OCI-LY7 (cell line): ENCODE data around the gene PPP3CA. TPM values are rescaled to one million over a fixed set of nuclear protein-coding genes. Genes with fewer than 3 reads are reported as not detected.

Source experiments
- BruUV-seq: library from RNA; stranded (reverse); fragments of 400-500 nt; replicated peaks from 2 replicates; lab custom pipeline; 2021; lab: Mats Ljungman, UMichigan
- CTCF ChIA-PET: fragments of 300-600 bp; sonication (Branson Sonifier 250); formaldehyde crosslinking; loops from one replicate; lab custom pipeline; 2022; ENCODE audit warnings: antibody characterized with exemption; ENCODE audit not compliant: unreplicated experiment; lab: Charles Lee
- POLR2A ChIA-PET: fragments of 300-600 bp; sonication (Branson Sonifier 250); formaldehyde crosslinking; loops from one replicate; lab custom pipeline; 2022; ENCODE audit warnings: antibody characterized with exemption; lab: Charles Lee
- DNase-seq: peaks from one replicate; pipeline ENCODE4 v3.0.0-alpha.2; 2015; ENCODE audit warnings: low spot score
- H2AFZ ChIP-seq: fragments of 200-600 bp; sonication (generic), shearing (Covaris generic); 2 replicates; pipeline ENCODE4 v1.6.1; 2014; ENCODE audit warnings: mild to moderate bottlenecking, antibody characterized with exemption, low read length, moderate library complexity
- H3K27ac ChIP-seq: fragments of 200-600 bp; sonication (generic); 2 replicates; pipeline ENCODE4 v1.5.1; 2014; ENCODE audit warnings: mixed run types, low read depth, mild to moderate bottlenecking, moderate library complexity, low read length, inconsistent platforms; ENCODE audit not compliant: poor library complexity, severe bottlenecking
- H3K36me3 ChIP-seq: fragments of 200-600 bp; sonication (generic); 2 replicates; pipeline ENCODE4 v1.6.1; 2014; ENCODE audit warnings: mild to moderate bottlenecking, antibody characterized with exemption, low read length, moderate library complexity, mixed read lengths; ENCODE audit not compliant: insufficient read depth
- H3K4me1 ChIP-seq: fragments of 200-600 bp; sonication (generic); 2 replicates; pipeline ENCODE4 v1.5.1; 2014; ENCODE audit warnings: mild to moderate bottlenecking, low read length; ENCODE audit not compliant: insufficient read depth, poor library complexity, severe bottlenecking
- H3K4me2 ChIP-seq: fragments of 200-600 bp; sonication (generic); 2 replicates; pipeline ENCODE4 v1.6.1; 2014; ENCODE audit warnings: mild to moderate bottlenecking, low read length
- H3K4me3 ChIP-seq: fragments of 200-600 bp; sonication (generic); 2 replicates; pipeline ENCODE4 v1.5.1; 2014; ENCODE audit warnings: mild to moderate bottlenecking, low read depth, low read length; ENCODE audit not compliant: poor library complexity, severe bottlenecking
- H3K79me2 ChIP-seq: fragments of 200-600 bp; sonication (generic); 2 replicates; pipeline ENCODE4 v1.6.1; 2016; ENCODE audit warnings: low read depth, mild to moderate bottlenecking, low read length, moderate library complexity, mixed read lengths; ENCODE audit not compliant: insufficient read depth
- H3K9me2 ChIP-seq: fragments of 200-600 bp; sonication (generic); 2 replicates; pipeline ENCODE4 v1.6.1; 2016; ENCODE audit warnings: mild to moderate bottlenecking, low read length, mixed read lengths; ENCODE audit not compliant: insufficient read depth
- H3K9me3 ChIP-seq: fragments of 200-600 bp; sonication (generic); 2 replicates; pipeline ENCODE4 v1.6.1; 2014; ENCODE audit warnings: mild to moderate bottlenecking, mixed run types, low read length, mixed read lengths
- H4K20me1 ChIP-seq: fragments of 200-600 bp; sonication (generic); 2 replicates; pipeline ENCODE4 v1.6.1; 2014; ENCODE audit warnings: mild to moderate bottlenecking, antibody characterized with exemption, low read length, moderate library complexity, mixed read lengths; ENCODE audit not compliant: insufficient read depth
- EZH2phosphoT487 ChIP-seq: fragments of 200-600 bp; sonication (generic); IDR thresholded peaks from 2 replicates; pipeline ENCODE4 v1.6.1; 2018; ENCODE audit warnings: low read depth, borderline replicate concordance, mild to moderate bottlenecking, mixed run types, antibody characterized with exemption, low read length, moderate library complexity, mixed read lengths
- intact Hi-C: fragments of 100-400 bp; cut with micrococcal nuclease; formaldehyde crosslinking; loops from one replicate; pipeline ENCODE4 v1.10.0; 2022; ENCODE audit not compliant: unreplicated experiment
- total RNA-seq, 2 experiments: library from RNA; depleted of rRNA in 1 of 2; stranded (reverse); fragments of >200 nt in 1 of 2; shearing (Covaris generic) in 1 of 2; gene quantifications; 2 replicates each; pipeline ENCODE4 v1.2.3, GENCODE V29; 2014 to 2022
- TF ChIP-seq, protein P1 (sequence below): fragments of 200-600 bp; sonication (generic); conservative IDR thresholded peaks from 2 replicates; pipeline ENCODE4 v1.5.1; 2014; ENCODE audit warnings: mild to moderate bottlenecking, antibody characterized with exemption, low read length, moderate library complexity, mixed read lengths

Gene PPP3CA
- total RNA-seq, 2 experiments from 2014 or later = 9.2 to 13.6 TPM

DNA sequence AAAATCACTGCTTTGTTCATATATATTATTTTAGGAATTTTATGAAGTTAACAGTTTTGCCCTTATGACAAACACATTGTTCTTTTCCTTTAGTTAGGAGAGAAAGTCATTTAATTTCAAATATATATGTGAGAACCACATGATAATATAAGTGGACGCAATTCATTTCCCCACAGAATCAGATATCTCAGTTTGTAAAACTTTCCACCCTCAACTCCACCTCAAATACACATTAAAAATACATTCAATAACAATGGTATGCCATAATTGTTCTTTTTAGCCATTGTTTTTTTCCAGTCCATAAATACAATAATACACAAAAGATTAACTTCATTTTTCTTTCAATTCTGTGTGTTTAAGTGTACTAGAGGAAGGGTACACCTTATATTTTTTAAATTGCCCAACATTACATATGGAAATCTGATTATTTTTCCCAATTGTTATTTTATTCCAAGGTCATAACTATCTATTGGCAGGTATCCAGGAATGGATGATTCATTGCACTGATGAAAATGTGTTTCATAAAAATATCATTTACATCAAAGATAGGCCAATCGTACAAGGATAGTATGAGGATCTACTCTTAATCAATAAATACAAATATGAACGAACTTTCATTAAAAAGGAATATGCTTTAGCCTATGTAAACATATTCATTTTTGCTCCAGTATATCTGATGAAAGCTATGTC, 125.0 kb downstream of the PPP3CA start:
- Histone ChIP-seq H3K9me2 (no peaks in the 10 kb centered on the region), H4K20me1 (peaks cover 13% of the 10 kb centered on the region), H3K36me3 (no peaks in the 10 kb centered on the region), H3K79me2 (no peaks in the 10 kb centered on the region), H3K4me3 (no peak overlapping the region), H3K27ac (no peak overlapping the region), H3K4me2 (no peak overlapping the region), H3K4me1 (no peaks in the 10 kb centered on the region), H3K9me3 (no peaks in the 10 kb centered on the region), H2AFZ (no peak overlapping the region)
- ChIA-PET POLR2A (interaction anchor here (1.0 kb wide), 1 partner anchor 20 kb away, joined by 3 read pairs; no protein-coding TSS in a partner anchor), CTCF (no interaction called here)
- BruUV-seq = no TSS peak
- TF ChIP-seq, protein P1, sequence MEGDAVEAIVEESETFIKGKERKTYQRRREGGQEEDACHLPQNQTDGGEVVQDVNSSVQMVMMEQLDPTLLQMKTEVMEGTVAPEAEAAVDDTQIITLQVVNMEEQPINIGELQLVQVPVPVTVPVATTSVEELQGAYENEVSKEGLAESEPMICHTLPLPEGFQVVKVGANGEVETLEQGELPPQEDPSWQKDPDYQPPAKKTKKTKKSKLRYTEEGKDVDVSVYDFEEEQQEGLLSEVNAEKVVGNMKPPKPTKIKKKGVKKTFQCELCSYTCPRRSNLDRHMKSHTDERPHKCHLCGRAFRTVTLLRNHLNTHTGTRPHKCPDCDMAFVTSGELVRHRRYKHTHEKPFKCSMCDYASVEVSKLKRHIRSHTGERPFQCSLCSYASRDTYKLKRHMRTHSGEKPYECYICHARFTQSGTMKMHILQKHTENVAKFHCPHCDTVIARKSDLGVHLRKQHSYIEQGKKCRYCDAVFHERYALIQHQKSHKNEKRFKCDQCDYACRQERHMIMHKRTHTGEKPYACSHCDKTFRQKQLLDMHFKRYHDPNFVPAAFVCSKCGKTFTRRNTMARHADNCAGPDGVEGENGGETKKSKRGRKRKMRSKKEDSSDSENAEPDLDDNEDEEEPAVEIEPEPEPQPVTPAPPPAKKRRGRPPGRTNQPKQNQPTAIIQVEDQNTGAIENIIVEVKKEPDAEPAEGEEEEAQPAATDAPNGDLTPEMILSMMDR = no peak
- no peak for TF ChIP-seq EZH2phosphoT487
- no peak for DNase-seq
- intact Hi-C loops = no loop called here

DNA sequence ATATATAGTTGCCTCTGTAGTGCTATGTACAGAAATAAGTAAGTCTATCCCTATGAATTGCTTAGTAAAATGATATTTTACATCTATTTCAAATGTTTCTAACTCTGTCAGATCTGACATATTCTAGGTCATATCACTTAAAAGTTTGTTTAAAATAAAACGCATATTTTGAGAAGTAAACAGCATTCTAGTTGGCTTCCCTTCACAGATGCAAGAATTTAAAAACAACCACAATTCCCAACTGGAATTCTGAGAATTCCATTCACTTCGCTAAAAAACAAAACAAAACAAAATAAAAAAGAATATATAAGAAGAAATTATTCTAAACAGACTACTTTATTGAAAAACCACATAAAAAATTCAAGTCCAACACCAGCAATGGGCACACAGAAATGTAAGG, 126.0 kb downstream of the PPP3CA start:
- POLR2A ChIA-PET = no interaction called here
- Histone ChIP-seq H3K4me2 (no peak overlapping the region), H3K9me2 (no peaks in the 10 kb centered on the region), H4K20me1 (peaks cover 13% of the 10 kb centered on the region), H3K4me1 (no peaks in the 10 kb centered on the region), H3K9me3 (no peaks in the 10 kb centered on the region), H2AFZ (no peak overlapping the region), H3K27ac (no peak overlapping the region), H3K79me2 (no peaks in the 10 kb centered on the region), H3K4me3 (no peak overlapping the region), H3K36me3 (no peaks in the 10 kb centered on the region)
- no peak for DNase-seq
- TF ChIP-seq, protein P1 = no peak
- TF ChIP-seq EZH2phosphoT487 = no peak
- CTCF ChIA-PET = no interaction called here
- BruUV-seq = no TSS peak
- intact Hi-C loops = no loop called here

DNA sequence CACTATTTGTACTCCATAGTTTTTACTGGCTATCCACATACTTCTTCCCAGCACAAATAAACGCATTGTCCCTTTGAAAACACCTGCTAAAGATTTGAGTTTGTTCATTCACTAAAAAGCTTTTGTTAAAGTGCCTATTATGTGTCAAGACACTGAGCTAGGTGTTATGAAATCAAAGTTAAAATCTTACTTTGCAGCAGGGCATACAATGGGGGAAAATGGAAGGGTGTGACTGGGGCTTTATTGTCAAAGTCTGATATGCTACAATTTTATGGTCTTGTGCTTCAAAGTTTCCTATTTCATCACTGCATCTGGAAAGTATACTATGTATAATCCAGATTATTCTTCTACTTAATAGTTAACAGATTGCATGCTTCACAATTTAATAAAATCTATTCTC, 128.4 kb downstream of the PPP3CA start:
- no peaks in the 10 kb centered on the region for H3K36me3 ChIP-seq
- no peaks in the 10 kb centered on the region for H3K9me2 ChIP-seq
- TF ChIP-seq EZH2phosphoT487 = no peak
- TF ChIP-seq, protein P1 = no peak
- CTCF ChIA-PET = no interaction called here
- H3K4me2 ChIP-seq = no peak overlapping the region
- H4K20me1 ChIP-seq = peaks cover 13% of the 10 kb centered on the region
- no peak overlapping the region for H2AFZ ChIP-seq
- no peak for DNase-seq
- POLR2A ChIA-PET = interaction anchor here (1.0 kb wide), 1 partner anchor 19 kb away, joined by 6 read pairs; no protein-coding TSS in a partner anchor
- H3K27ac ChIP-seq = no peak overlapping the region
- H3K9me3 ChIP-seq = no peaks in the 10 kb centered on the region
- intact Hi-C loops = no loop called here
- no TSS peak for BruUV-seq
- no peak overlapping the region for H3K4me3 ChIP-seq
- no peaks in the 10 kb centered on the region for H3K4me1 ChIP-seq
- no peaks in the 10 kb centered on the region for H3K79me2 ChIP-seq
